Gastroesophageal sphincter (tissue), 4 donors: ENCODE results near the gene ATP10A. TPM values are rescaled to one million over a fixed set of nuclear protein-coding genes. Genes with fewer than 3 reads are reported as not detected.

Experiments
- ATAC-seq: fragments of 150-250 bp; one replicate; pipeline ENCODE4 v1.9.1; 2016; ENCODE audit warnings: mild to moderate bottlenecking, moderate library complexity
- H3K27ac ChIP-seq, 4 donors: fragments of 200-600 bp; sonication (generic) in 3 of 4; 1 replicate in 3 of 4; 2 replicates in 1 of 4; pipeline ENCODE4 v1.5.1; 2016 to 2019
- H3K27me3 ChIP-seq: fragments of 200-600 bp; sonication (generic); one replicate; pipeline ENCODE4 v1.5.1; 2019
- H3K36me3 ChIP-seq, 2 donors: fragments of 200-600 bp; sonication (generic); one replicate each; pipeline ENCODE4 v1.5.1; 2019; ENCODE audit warnings: control low read depth in 1 of 2
- H3K4me1 ChIP-seq, 3 donors: fragments of 200-600 bp; sonication (generic); 1 replicate in 2 of 3; 2 replicates in 1 of 3; pipeline ENCODE4 v1.5.1; 2016 to 2019; ENCODE audit warnings: control low read depth in 2 of 3
- H3K4me3 ChIP-seq, 2 donors: fragments of 200-600 bp; sonication (generic); one replicate each; pipeline ENCODE4 v1.5.1; 2019; ENCODE audit warnings: mild to moderate bottlenecking in 1 of 2, moderate library complexity in 1 of 2
- H3K9me3 ChIP-seq, 3 donors: fragments of 200-600 bp; sonication (generic); one replicate each; pipeline ENCODE4 v1.5.1; 2017 to 2019; ENCODE audit warnings: control low read depth in 2 of 3
- EP300 ChIP-seq: sonication (generic); formaldehyde crosslinking; IDR thresholded peaks from one replicate; pipeline ENCODE4 v1.6.1; 2017; ENCODE audit warnings: antibody characterized with exemption, mild to moderate bottlenecking
- POLR2A ChIP-seq, 2 donors: fragments of 450-650 bp; IDR thresholded peaks; one replicate each; pipeline ENCODE4 v1.6.1; 2017; ENCODE audit warnings: antibody characterized with exemption in 2 of 2, mild to moderate bottlenecking in 2 of 2, moderate library complexity in 1 of 2
- POLR2AphosphoS5 ChIP-seq: sonication (generic); formaldehyde crosslinking; IDR thresholded peaks from one replicate; pipeline ENCODE4 v1.6.1; 2017; ENCODE audit warnings: antibody characterized with exemption
- WGBS, 2 donors: methylation state at CpG; one replicate each; pipeline ENCODE4 v1.1.5; 2018; ENCODE audit warnings: low coverage in 1 of 2; 5-methylcytosine and 5-hydroxymethylcytosine counted together
- total RNA-seq, 4 donors: library from RNA; depleted of rRNA; stranded (reverse); fragments of >200 nt; gene quantifications; one replicate each; pipeline ENCODE4 v1.1.0, GENCODE V29; 2016
- TF ChIP-seq, protein P1 (sequence below), 4 experiments: fragments of 200-600 bp in 2 of 4; fragments of 450-650 bp in 2 of 4; sonication (generic) in 1 of 4; IDR thresholded peaks; one replicate each; pipeline ENCODE4 v1.5.1; 2017 to 2019; ENCODE audit warnings: antibody characterized with exemption in 4 of 4, mild to moderate bottlenecking in 2 of 4, moderate library complexity in 2 of 4

Gene ATP10A
- total RNA-seq, 4 donors from 2014 or later, result 22.9 to 41.8 (median 24.6) TPM

DNA sequence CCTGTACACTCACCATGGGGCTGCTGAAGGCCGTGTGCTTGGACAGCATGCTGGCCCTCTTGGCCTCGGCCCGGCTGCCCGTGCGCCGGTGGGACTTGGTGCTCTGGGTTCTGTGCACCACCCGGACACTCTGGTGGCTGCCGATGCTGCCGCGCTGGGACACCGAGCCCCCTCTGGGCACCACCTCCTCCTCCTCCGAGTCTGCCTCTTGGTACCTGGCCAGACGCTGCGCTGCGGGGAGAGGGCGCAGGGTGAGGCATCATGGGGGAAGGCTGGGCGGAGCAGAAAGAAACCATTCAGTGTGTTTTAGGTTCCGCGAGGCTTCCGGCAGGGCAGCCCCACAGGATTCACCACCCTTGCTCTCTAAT, 145.0 kb downstream of the ATP10A start:
- Histone ChIP-seq H3K9me3 (no peaks in the 10 kb centered on the region), H3K4me1 (peaks cover 0 to 28% (median 0%) of the 10 kb centered on the region in 3 donors), H3K27me3 (no peaks in the 10 kb centered on the region), H3K36me3 (peaks cover 0 to 69% of the 10 kb centered on the region in 2 donors), H3K4me3 (no peak overlapping the region), H3K27ac (no peak overlapping the region)
- no CpG with 5 or more reads among the region's 20 CpGs for WGBS, 2 donors
- ATAC-seq, result no peak
- no peak for TF ChIP-seq POLR2A (IDR thresholded peaks at IDR 0.05)
- TF ChIP-seq POLR2AphosphoS5, result peak; percentile 13
- TF ChIP-seq, protein P1, sequence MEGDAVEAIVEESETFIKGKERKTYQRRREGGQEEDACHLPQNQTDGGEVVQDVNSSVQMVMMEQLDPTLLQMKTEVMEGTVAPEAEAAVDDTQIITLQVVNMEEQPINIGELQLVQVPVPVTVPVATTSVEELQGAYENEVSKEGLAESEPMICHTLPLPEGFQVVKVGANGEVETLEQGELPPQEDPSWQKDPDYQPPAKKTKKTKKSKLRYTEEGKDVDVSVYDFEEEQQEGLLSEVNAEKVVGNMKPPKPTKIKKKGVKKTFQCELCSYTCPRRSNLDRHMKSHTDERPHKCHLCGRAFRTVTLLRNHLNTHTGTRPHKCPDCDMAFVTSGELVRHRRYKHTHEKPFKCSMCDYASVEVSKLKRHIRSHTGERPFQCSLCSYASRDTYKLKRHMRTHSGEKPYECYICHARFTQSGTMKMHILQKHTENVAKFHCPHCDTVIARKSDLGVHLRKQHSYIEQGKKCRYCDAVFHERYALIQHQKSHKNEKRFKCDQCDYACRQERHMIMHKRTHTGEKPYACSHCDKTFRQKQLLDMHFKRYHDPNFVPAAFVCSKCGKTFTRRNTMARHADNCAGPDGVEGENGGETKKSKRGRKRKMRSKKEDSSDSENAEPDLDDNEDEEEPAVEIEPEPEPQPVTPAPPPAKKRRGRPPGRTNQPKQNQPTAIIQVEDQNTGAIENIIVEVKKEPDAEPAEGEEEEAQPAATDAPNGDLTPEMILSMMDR (IDR thresholded peaks at IDR 0.05), result no peak

DNA sequence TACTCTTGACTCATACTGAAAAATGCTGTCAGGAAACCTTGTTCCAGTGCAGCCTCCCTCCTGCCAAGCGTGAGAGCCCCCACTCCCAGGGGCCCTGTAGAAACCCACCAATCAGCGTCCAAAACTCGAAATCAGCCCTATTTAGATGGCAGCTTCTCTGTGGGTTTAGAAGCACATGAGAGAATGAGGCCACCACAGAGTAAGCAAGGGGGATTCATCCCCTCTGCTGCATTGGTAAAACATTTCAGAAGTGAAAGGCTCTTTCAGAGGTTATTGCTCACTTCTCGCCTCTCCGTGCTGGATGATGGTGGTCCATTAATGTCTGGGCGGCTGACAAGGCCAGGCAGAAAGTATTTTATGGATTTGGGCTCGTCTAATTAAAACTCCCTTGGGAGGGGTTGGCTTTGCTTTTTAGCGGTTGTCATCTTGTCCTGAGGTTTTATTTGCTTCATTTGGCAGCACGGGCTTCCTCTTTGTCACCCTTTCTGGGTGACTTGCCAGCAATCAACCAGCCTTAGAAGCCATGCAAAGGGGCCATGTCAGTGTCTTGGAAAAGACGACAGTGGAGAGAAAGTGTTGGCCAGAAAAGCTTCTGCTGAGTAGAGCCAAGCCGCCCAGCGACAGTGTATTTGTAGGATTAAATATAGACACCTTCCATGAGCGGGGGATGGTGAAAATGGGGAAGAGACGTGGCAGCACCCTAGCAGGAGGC, 145.5 kb downstream of the ATP10A start:
- Histone ChIP-seq H3K27ac (peak overlapping the region in 1 of 4 donors; percentile 5), H3K36me3 (peaks cover 0 to 69% of the 10 kb centered on the region in 2 donors), H3K9me3 (no peaks in the 10 kb centered on the region), H3K4me1 (peaks cover 0 to 28% (median 0%) of the 10 kb centered on the region in 3 donors), H3K27me3 (no peaks in the 10 kb centered on the region), H3K4me3 (no peak overlapping the region)
- no peak for ATAC-seq
- TF ChIP-seq EP300 (no peak), POLR2AphosphoS5 (no peak), POLR2A (IDR thresholded peaks at IDR 0.05) (no peak)
- TF ChIP-seq, protein P1 (IDR thresholded peaks at IDR 0.05), result no peak
- WGBS, 2 donors, result 61 to 80% methylated on average over 10 to 12 of the region's 14 CpGs

DNA sequence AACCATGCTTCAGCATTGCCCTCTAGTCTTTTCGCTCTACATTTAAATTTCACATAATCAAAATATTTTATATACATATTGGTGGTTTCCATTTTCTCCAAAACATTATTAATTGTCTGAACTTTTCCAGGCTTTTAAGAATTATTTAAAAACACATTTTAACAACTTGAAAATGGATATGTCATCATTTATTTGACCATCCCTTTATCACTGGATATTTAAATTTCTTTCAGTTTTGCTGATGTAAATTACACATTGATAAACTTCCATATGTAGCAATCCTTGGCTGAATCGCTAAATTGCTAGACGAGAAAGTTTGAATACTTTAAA, 146.0 kb downstream of the ATP10A start:
- ATAC-seq, result no peak
- Histone ChIP-seq H3K36me3 (peaks cover 0 to 69% of the 10 kb centered on the region in 2 donors), H3K4me1 (peaks cover 0 to 26% (median 0%) of the 10 kb centered on the region in 3 donors), H3K4me3 (no peak overlapping the region), H3K27ac (no peak overlapping the region), H3K9me3 (no peaks in the 10 kb centered on the region), H3K27me3 (no peaks in the 10 kb centered on the region)
- 58 to 72% methylated on average over 3 of the region's 3 CpGs for WGBS, 2 donors
- TF ChIP-seq POLR2A (IDR thresholded peaks at IDR 0.05) (no peak), POLR2AphosphoS5 (no peak), EP300 (no peak)
- TF ChIP-seq, protein P1 (IDR thresholded peaks at IDR 0.05), result no peak

DNA sequence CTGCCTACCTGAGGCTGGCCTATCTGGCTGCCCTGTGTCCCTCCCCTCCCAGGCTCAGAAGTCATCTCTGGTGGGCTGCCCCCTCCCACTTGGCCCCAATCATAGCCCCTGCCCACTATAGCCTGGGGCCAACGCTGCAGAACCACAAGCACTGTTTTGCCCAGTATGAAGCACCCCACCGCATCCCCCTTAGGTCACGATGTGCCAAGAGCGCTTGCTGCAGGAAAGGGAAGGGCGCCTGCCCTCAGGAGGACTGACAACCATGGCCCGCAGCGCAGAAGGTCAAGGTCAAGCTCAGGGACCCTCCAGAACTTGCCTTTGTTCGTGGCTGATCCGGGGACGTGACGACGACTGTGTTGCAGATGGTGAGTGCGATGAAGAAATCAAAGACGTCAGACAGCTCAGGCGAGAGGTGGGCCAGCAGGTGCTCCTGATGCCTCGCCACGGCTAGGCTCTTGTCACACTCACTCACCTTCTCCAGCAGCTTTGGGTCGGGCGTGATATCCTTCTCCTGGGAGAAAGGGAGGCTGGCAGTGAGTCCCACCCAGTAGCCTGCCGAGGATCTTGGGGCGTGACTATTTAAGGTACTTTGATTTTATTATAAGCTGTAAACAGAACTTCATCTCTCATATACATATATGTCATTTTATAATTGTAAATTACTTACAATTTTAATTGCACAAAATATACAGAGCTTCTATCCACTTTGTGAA, 146.6 kb downstream of the ATP10A start:
- WGBS, 2 donors, result 70 to 89% methylated on average over 6 to 14 of the region's 21 CpGs
- TF ChIP-seq EP300, result no peak
- no peak for TF ChIP-seq POLR2AphosphoS5
- TF ChIP-seq, protein P1 (IDR thresholded peaks at IDR 0.05), result no peak
- TF ChIP-seq POLR2A (IDR thresholded peaks at IDR 0.05), result no peak
- Histone ChIP-seq H3K36me3 (peaks cover 0 to 69% of the 10 kb centered on the region in 2 donors), H3K27ac (no peak overlapping the region), H3K27me3 (no peaks in the 10 kb centered on the region), H3K4me1 (peaks cover 0 to 21% (median 0%) of the 10 kb centered on the region in 3 donors), H3K9me3 (no peaks in the 10 kb centered on the region), H3K4me3 (no peak overlapping the region)
- ATAC-seq, result no peak
